MCF 10A (cell line): ENCODE data around the gene GAA. TPM values are rescaled to one million over a fixed set of nuclear protein-coding genes. Genes with fewer than 3 reads are reported as not detected.

Experiments
- BruUV-seq: library from RNA; stranded (reverse); fragments of 400-500 nt; replicated peaks from 2 replicates; lab custom pipeline; 2021; lab: Mats Ljungman, UMichigan
- CTCF ChIA-PET: fragments of 300-600 bp; sonication (Branson Sonifier 250); formaldehyde crosslinking; extraction: SDS; loops from one replicate; lab custom pipeline; 2021; ENCODE audit warnings: antibody characterized with exemption, inconsistent platforms; lab: Yijun Ruan, JAX
- POLR2A ChIA-PET: fragments of 300-600, 350-650 bp; sonication (Branson Sonifier 250); formaldehyde crosslinking; extraction: SDS; loops from one replicate; lab custom pipeline; 2020; ENCODE audit warnings: antibody characterized with exemption, inconsistent platforms; lab: Yijun Ruan, JAX
- DNase-seq: peaks from one replicate; pipeline ENCODE4 v3.0.0-alpha.2; 2018; ENCODE audit not compliant: unreplicated experiment
- H3K27ac Mint-ChIP-seq: one replicate; pipeline ENCODE4 v1.8.0; 2022; ENCODE audit warnings: mild to moderate bottlenecking, low read depth, mixed read lengths; ENCODE audit not compliant: unreplicated experiment
- H3K27me3 Mint-ChIP-seq: one replicate; pipeline ENCODE4 v1.8.0; 2022; ENCODE audit warnings: mixed read lengths; ENCODE audit not compliant: insufficient read depth, unreplicated experiment
- H3K36me3 Mint-ChIP-seq: one replicate; pipeline ENCODE4 v1.8.0; 2022; ENCODE audit warnings: mild to moderate bottlenecking, moderate library complexity, mixed read lengths; ENCODE audit not compliant: insufficient read depth, unreplicated experiment
- H3K4me1 Mint-ChIP-seq: one replicate; pipeline ENCODE4 v1.8.0; 2022; ENCODE audit warnings: mixed read lengths; ENCODE audit not compliant: insufficient read depth, unreplicated experiment
- H3K4me3 Mint-ChIP-seq: one replicate; pipeline ENCODE4 v1.8.0; 2022; ENCODE audit warnings: mild to moderate bottlenecking, moderate library complexity, mixed read lengths; ENCODE audit not compliant: unreplicated experiment
- H3K9me3 Mint-ChIP-seq: one replicate; pipeline ENCODE4 v1.8.0; 2022; ENCODE audit warnings: mixed read lengths; ENCODE audit not compliant: unreplicated experiment
- intact Hi-C: fragments of 100-400 bp; cut with micrococcal nuclease; formaldehyde crosslinking; loops from 2 replicates; pipeline ENCODE4 v1.14.1; 2022
- total RNA-seq: library from RNA; stranded (reverse); gene quantifications from 2 replicates; pipeline ENCODE4 v1.2.3, GENCODE V29; 2022
- TF ChIP-seq, protein P1 (sequence below): fragments of 200-600 bp; IDR thresholded peaks from one replicate; pipeline ENCODE4 v1.8.0; 2022; ENCODE audit warnings: antibody characterized with exemption, mild to moderate bottlenecking; ENCODE audit not compliant: unreplicated experiment

Gene GAA
- total RNA-seq, 1 experiment from 2014 or later, result 26.0 TPM

DNA sequence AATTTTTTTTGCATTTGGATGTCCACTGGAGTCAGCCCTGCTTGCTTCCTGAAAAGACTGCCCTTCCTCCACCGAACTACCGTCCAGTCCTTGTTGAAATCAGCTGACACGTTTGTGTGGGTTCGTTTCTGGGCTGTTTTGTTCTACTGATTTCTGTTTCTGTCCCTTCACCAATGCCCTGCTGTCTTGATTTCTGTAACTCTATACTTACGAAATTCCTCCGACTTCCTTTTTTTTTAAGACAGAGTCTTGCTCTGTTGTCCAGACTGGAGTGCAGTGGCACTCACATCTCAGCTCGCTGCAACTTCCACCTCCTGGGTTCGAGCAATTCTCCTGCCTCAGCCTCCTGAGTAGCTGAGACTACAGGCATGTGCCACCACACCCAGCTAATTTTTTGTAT, 8.4 kb upstream of the GAA start:
- BruUV-seq, result no TSS peak
- intact Hi-C loops, result no loop called here
- POLR2A ChIA-PET, result interaction anchor here (1.5 kb wide), 1 partner anchor 8 kb away, joined by 7 read pairs; the partner anchor contains the start of gene GAA
- H3K9me3 Mint-ChIP-seq, result no peaks in the 10 kb centered on the region
- no peak overlapping the region for H3K27ac Mint-ChIP-seq
- H3K27me3 Mint-ChIP-seq, result peaks cover under 1% of the 10 kb centered on the region
- H3K4me1 Mint-ChIP-seq, result no peaks in the 10 kb centered on the region
- H3K36me3 Mint-ChIP-seq, result peaks cover 6% of the 10 kb centered on the region
- H3K4me3 Mint-ChIP-seq, result no peak overlapping the region
- DNase-seq, result no peak
- TF ChIP-seq, protein P1, sequence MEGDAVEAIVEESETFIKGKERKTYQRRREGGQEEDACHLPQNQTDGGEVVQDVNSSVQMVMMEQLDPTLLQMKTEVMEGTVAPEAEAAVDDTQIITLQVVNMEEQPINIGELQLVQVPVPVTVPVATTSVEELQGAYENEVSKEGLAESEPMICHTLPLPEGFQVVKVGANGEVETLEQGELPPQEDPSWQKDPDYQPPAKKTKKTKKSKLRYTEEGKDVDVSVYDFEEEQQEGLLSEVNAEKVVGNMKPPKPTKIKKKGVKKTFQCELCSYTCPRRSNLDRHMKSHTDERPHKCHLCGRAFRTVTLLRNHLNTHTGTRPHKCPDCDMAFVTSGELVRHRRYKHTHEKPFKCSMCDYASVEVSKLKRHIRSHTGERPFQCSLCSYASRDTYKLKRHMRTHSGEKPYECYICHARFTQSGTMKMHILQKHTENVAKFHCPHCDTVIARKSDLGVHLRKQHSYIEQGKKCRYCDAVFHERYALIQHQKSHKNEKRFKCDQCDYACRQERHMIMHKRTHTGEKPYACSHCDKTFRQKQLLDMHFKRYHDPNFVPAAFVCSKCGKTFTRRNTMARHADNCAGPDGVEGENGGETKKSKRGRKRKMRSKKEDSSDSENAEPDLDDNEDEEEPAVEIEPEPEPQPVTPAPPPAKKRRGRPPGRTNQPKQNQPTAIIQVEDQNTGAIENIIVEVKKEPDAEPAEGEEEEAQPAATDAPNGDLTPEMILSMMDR, result no peak
- CTCF ChIA-PET, result interaction anchor here (0.7 to 1.4 kb wide), 2 partner anchors 9 to 239 kb away, joined by 3 to 5 read pairs; partner anchors contain the start of gene GAA

DNA sequence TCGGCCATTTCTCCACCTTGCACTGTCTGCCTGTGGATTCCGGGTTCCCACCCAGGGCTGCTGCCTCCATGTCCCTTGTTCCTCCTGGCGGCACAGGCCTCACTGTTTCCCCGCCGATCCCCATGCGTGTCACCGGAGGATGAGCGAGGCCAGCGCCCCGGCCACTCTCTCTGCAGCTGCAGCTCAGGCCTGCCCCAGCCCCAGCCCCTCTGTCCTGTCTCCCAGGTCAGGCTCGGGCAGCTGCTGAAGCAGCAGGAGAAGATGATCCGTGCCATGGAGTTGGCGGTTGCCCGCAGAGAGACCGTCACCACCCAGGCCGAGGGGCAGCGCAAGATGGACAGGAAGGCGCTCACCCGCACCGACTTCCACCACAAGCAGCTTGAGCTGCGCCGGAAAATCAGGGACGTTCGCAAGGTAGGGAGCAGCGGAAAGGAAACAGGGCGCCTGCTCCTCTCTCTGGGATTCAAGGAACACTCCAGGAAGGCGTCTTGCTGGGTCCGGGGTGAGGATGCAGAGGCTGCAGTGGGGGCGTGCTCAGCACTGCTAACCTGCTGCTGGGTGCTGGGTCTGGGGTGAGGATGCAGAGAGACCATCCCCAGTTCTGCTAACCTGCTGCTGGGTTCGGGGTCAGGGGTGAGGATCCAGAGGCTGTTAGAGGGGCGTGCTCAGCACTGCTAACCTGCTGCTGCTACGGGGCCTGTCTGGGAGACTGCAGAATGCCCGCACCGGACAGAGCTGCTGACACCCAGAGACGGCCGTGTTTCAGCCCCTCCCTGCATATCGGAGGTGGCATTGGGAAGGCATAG, 6.1 kb upstream of the GAA start:
- ChIA-PET CTCF (interaction anchor here (0.6 kb wide), 2 partner anchors 12 to 13 kb away, joined by 3 read pairs; no protein-coding TSS in a partner anchor), POLR2A (no interaction called here)
- Mint-ChIP-seq H3K4me1 (no peaks in the 10 kb centered on the region), H3K27me3 (no peaks in the 10 kb centered on the region), H3K36me3 (peaks cover 6% of the 10 kb centered on the region), H3K4me3 (no peak overlapping the region), H3K27ac (no peak overlapping the region), H3K9me3 (no peaks in the 10 kb centered on the region)
- DNase-seq, result no peak
- intact Hi-C loops, result no loop called here
- TF ChIP-seq, protein P1, result no peak
- BruUV-seq, result no TSS peak

DNA sequence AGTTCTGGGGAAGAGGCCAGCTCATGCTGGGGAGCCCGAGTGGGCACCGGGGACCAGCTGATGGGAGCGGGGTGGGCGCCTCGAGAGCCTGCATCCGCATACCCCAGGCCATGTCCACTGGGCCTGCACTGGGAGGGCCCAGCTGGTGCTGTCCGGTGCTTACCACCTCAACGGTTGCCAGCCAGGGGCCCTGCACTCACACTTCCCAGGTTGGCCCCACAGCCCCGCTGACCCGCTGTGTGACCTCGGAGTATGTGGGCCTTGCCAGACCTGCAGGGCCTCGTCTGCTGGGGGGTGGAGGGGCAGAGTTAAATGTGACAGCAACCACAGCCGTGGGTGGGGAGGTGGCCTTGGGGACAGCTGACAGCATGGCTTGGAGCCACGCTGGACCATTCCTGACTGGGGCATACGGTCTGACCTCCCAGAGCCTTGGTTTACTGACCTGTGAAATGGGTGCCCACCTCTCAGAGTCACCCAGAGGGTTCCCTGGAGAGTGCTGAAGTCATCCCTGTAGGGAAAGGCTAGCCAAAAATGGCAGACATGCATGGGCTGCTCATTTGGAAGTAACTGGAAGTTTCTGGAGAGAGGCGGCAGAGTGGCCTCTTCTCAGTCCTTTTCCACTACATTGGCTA, 5.4 kb upstream of the GAA start:
- H3K27ac Mint-ChIP-seq, result no peak overlapping the region
- peaks cover 6% of the 10 kb centered on the region for H3K36me3 Mint-ChIP-seq
- TF ChIP-seq, protein P1, result no peak
- ChIA-PET POLR2A (no interaction called here), CTCF (interaction anchor here (0.6 kb wide), 1 partner anchor 13 kb away, joined by 3 read pairs; no protein-coding TSS in a partner anchor)
- intact Hi-C loops, result no loop called here
- H3K9me3 Mint-ChIP-seq, result no peaks in the 10 kb centered on the region
- peaks cover 4% of the 10 kb centered on the region for H3K4me1 Mint-ChIP-seq
- H3K27me3 Mint-ChIP-seq, result no peaks in the 10 kb centered on the region
- no peak for DNase-seq
- H3K4me3 Mint-ChIP-seq, result no peak overlapping the region
- no TSS peak for BruUV-seq

DNA sequence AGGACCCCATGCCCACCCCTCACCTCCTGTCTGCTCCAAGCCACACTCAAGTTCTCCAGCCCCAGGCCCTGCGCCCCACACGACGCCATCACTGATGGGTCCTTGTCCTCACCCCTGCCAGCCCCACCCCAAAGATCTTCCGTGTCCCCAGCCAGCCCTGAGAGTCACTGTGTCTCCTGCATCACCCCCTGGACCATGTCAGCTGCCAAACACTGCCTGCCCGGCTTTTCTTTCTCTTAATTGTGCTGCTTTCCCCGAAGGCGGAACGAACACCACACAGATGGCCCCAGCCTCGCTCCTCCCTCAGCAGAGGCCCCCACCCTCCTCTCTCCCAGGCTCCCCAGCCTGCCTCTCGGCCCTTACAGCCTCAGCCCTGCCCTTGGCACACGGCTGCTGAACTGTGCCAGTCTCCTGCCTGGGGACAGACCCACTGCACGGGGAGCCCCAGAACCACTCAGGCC, 4.8 kb upstream of the GAA start:
- peaks cover 6% of the 10 kb centered on the region for H3K4me1 Mint-ChIP-seq
- no peak for DNase-seq
- no TSS peak for BruUV-seq
- POLR2A ChIA-PET, result no interaction called here
- H3K27me3 Mint-ChIP-seq, result no peaks in the 10 kb centered on the region
- CTCF ChIA-PET, result no interaction called here
- no peaks in the 10 kb centered on the region for H3K9me3 Mint-ChIP-seq
- H3K36me3 Mint-ChIP-seq, result peaks cover 6% of the 10 kb centered on the region
- intact Hi-C loops, result no loop called here
- H3K4me3 Mint-ChIP-seq, result no peak overlapping the region
- TF ChIP-seq, protein P1, result no peak
- no peak overlapping the region for H3K27ac Mint-ChIP-seq
